ENCODE results near the gene IGF2R.

- TF ChIP-seq FOXK2 (IDR thresholded peaks at IDR 0.05) (no peak), TAF1 (CRISPR knock-in tag; IDR thresholded peaks at IDR 0.05) (no peak), POLR2A (IDR thresholded peaks at IDR 0.05; ENCODE audit: insufficient read depth in 1 of 2, low read depth in 2 of 2, low read length in 2 of 2) (no peak), CEBPB (IDR thresholded peaks at IDR 0.05; ENCODE audit: borderline replicate concordance, low read depth, low read length) (no peak), SOX13 (IDR thresholded peaks at IDR 0.05) (no peak), SOX13 (CRISPR knock-in tag; conservative IDR thresholded peaks at IDR 0.05 in 1 of 2, IDR thresholded peaks at IDR 0.05 in 1 of 2) (no peak), PBX3 (CRISPR knock-in tag; IDR thresholded peaks at IDR 0.05; ENCODE audit: borderline replicate concordance) (no peak), SATB2 (CRISPR knock-in tag; IDR thresholded peaks at IDR 0.05) (no peak), CTCF (CRISPR knock-in tag; IDR thresholded peaks at IDR 0.05) (no peak)
Observed at GRCh38 chr6:160060221-160060620, 91.3 kb downstream of the IGF2R start.

All from HepG2 (cell line).